HFFc6 (cell line): ENCODE results near the gene ASAH2. TPM values are rescaled to one million over a fixed set of nuclear protein-coding genes. Genes with fewer than 3 reads are reported as not detected.

Experiments
- DNase-seq: peaks from one replicate; pipeline ENCODE4 v3.0.0-alpha.2; 2018
- H3K27ac Mint-ChIP-seq: 2 replicates; pipeline ENCODE4 v1.8.0; 2020; ENCODE audit warnings: mild to moderate bottlenecking, mixed read lengths
- H3K27me3 Mint-ChIP-seq: 2 replicates; pipeline ENCODE4 v1.8.0; 2021; ENCODE audit warnings: mild to moderate bottlenecking, moderate library complexity, mixed read lengths; ENCODE audit not compliant: insufficient read depth
- H3K36me3 Mint-ChIP-seq: 2 replicates; pipeline ENCODE4 v1.8.0; 2021; ENCODE audit warnings: low read depth, mixed read lengths
- H3K4me1 Mint-ChIP-seq: 2 replicates; pipeline ENCODE4 v1.8.0; 2020; ENCODE audit warnings: low read depth, mixed read lengths
- H3K4me3 Mint-ChIP-seq: 2 replicates; pipeline ENCODE4 v1.8.0; 2020; ENCODE audit warnings: mild to moderate bottlenecking, moderate library complexity, mixed read lengths
- H3K9me3 Mint-ChIP-seq: 2 replicates; pipeline ENCODE4 v1.8.0; 2020; ENCODE audit warnings: mild to moderate bottlenecking, mixed read lengths
- total RNA-seq, 6 experiments: library from RNA; stranded (reverse); fragmentation: NEBNext Ultra II Directional; extraction: Animal tissue kit (Norgen Biotek cat#: 25700); gene quantifications; 2 replicates in 1 of 6; 3 replicates in 5 of 6; pipeline ENCODE4 v1.2.3, GENCODE V29; 2021
- TF ChIP-seq, protein P1 (sequence below): fragments of 200-600 bp; sonication (generic); IDR thresholded peaks from 2 replicates; pipeline ENCODE4 v1.5.0; 2021; ENCODE audit warnings: antibody characterized with exemption, mild to moderate bottlenecking

ASAH2 gene
- total RNA-seq, 6 experiments from 2014 or later = 1.0 to 4.7 (median 3.9) TPM

DNA sequence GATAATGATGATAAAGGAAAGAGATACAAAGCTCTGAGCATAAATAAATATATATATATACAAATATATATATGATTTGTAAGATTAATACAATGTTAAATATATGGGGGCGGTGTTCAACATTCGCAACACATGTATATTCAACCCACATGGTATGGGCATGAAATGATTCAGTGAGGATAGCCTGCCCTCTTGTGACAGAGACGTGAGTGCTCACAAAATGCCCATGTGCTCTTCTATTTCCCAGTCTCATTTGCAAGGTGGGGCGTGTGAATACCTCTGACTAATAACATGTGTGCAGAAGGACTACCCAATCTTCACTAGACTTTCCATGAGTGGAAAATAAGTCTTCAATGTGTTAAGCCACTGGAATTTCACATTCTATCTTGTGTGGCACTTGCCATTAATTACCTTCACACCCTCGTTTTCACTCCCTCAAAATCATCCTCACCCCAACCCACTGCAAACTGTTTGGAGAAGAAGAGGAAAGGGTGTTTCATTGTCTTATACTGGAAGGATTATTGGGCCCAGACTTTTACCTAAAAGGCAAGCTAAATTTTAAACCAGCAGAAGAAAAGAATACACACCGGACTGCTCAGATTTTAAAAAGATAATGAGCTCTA, 26.9 kb downstream of the ASAH2 start:
- H3K9me3 Mint-ChIP-seq = no peaks in the 10 kb centered on the region
- DNase-seq = peak; percentile 64
- peaks cover 21% of the 10 kb centered on the region for H3K27me3 Mint-ChIP-seq
- H3K27ac Mint-ChIP-seq = no peak overlapping the region; the same call in 1 of the 2 replicates
- H3K36me3 Mint-ChIP-seq = no peaks in the 10 kb centered on the region
- TF ChIP-seq, protein P1, sequence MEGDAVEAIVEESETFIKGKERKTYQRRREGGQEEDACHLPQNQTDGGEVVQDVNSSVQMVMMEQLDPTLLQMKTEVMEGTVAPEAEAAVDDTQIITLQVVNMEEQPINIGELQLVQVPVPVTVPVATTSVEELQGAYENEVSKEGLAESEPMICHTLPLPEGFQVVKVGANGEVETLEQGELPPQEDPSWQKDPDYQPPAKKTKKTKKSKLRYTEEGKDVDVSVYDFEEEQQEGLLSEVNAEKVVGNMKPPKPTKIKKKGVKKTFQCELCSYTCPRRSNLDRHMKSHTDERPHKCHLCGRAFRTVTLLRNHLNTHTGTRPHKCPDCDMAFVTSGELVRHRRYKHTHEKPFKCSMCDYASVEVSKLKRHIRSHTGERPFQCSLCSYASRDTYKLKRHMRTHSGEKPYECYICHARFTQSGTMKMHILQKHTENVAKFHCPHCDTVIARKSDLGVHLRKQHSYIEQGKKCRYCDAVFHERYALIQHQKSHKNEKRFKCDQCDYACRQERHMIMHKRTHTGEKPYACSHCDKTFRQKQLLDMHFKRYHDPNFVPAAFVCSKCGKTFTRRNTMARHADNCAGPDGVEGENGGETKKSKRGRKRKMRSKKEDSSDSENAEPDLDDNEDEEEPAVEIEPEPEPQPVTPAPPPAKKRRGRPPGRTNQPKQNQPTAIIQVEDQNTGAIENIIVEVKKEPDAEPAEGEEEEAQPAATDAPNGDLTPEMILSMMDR = peak; percentile 81
- no peak overlapping the region for H3K4me3 Mint-ChIP-seq
- peaks cover 5% of the 10 kb centered on the region for H3K4me1 Mint-ChIP-seq

GRCh38 chr10:50222199-50222598, 29.1 kb downstream of the ASAH2 start:
- Mint-ChIP-seq H3K27ac (no peak overlapping the region), H3K36me3 (no peaks in the 10 kb centered on the region), H3K9me3 (no peaks in the 10 kb centered on the region), H3K4me1 (peaks cover 5% of the 10 kb centered on the region), H3K27me3 (peaks cover 16% of the 10 kb centered on the region), H3K4me3 (no peak overlapping the region)
- no peak for DNase-seq
- TF ChIP-seq, protein P1 = no peak

DNA sequence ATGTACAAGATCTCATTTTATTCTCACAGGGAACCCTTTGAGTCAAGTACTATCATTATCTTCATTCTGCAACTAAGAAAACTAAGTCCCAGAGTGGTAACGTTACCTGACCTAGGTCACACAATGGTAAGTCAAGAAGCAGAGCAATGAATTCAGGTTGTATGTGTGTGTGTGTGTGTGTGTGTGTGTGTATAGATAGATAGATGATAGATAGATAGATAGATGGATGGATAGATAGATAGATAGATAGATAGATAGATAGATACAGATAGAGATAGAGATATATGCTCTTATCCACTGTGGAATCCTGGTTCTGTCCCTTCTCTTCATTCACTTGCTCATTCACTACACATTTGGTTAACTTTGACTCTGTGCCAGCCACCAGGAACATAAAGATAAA, 29.8 kb downstream of the ASAH2 start:
- peaks cover 18% of the 10 kb centered on the region for H3K27me3 Mint-ChIP-seq
- TF ChIP-seq, protein P1 = no peak
- no peak for DNase-seq
- no peaks in the 10 kb centered on the region for H3K36me3 Mint-ChIP-seq
- H3K9me3 Mint-ChIP-seq = no peaks in the 10 kb centered on the region
- H3K4me3 Mint-ChIP-seq = no peak overlapping the region
- no peak overlapping the region for H3K27ac Mint-ChIP-seq
- H3K4me1 Mint-ChIP-seq = peaks cover 5% of the 10 kb centered on the region

DNA sequence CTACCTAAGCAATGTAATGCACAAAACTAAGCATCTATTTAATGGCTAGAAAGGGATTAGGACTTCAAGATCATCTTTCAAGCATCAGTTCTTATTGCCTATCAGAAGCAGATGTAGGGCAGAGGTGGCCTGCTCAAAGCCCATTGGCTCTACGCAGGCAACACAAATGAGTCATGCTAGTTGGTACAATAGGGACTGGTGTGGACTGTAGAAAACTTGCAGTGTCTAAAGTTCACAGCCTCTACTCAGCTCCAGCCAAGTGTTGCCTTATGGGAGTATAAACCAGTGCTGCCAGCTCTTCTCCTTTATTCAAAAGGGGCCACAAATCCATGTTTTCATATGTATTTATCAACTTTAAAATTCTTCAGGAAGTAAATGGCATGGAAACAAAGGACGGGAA, 31.7 kb downstream of the ASAH2 start:
- H3K27ac Mint-ChIP-seq = no peak overlapping the region
- H3K4me1 Mint-ChIP-seq = peaks cover 4% of the 10 kb centered on the region
- DNase-seq = no peak
- no peak overlapping the region for H3K4me3 Mint-ChIP-seq
- peaks cover 22% of the 10 kb centered on the region for H3K27me3 Mint-ChIP-seq
- no peaks in the 10 kb centered on the region for H3K36me3 Mint-ChIP-seq
- no peaks in the 10 kb centered on the region for H3K9me3 Mint-ChIP-seq
- TF ChIP-seq, protein P1 = no peak

DNA sequence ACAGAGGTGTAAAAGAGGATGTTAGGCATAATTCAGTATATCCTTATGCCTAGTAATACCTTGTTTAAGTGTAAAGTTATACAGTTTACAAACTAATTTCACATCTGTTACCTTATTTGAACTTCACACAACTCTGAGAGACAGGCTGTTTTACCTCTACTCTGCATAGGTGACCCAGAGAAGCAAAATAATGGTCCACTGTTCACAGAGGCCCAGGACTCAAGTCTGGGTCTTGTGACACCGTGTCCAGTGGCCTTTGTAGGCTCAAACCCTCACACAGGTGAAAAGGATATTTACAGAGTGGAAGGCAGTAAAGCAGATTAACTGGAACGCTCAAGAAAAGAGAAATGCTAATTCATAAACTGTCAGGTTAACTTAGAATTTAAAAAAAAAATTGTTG, 32.1 kb downstream of the ASAH2 start:
- DNase-seq = no peak

More for the DNA sequence above, 32.1 kb downstream of the ASAH2 start:
- Mint-ChIP-seq H3K36me3 (no peaks in the 10 kb centered on the region), H3K4me3 (no peak overlapping the region), H3K27ac (no peak overlapping the region), H3K27me3 (peaks cover 22% of the 10 kb centered on the region), H3K9me3 (no peaks in the 10 kb centered on the region), H3K4me1 (no peaks in the 10 kb centered on the region)
- TF ChIP-seq, protein P1 = no peak
